Progenitor cell of endocrine pancreas (in vitro differentiated cells): ENCODE results near the gene SLC4A1AP. TPM values are rescaled to one million over a fixed set of nuclear protein-coding genes. Genes with fewer than 3 reads are reported as not detected.

Experiments used
- DNase-seq: peaks from one replicate; pipeline ENCODE4 v3.0.0; 2021; ENCODE audit warnings: low spot score; ENCODE audit not compliant: unreplicated experiment
- H3K27ac Mint-ChIP-seq: 2 replicates; pipeline ENCODE4 v1.8.0; 2021; ENCODE audit warnings: mild to moderate bottlenecking, moderate library complexity, mixed read lengths
- H3K27me3 Mint-ChIP-seq: 2 replicates; pipeline ENCODE4 v1.8.0; 2021; ENCODE audit warnings: mixed read lengths
- H3K36me3 Mint-ChIP-seq: 2 replicates; pipeline ENCODE4 v1.8.0; 2022; ENCODE audit warnings: mixed read lengths; ENCODE audit not compliant: insufficient read depth
- H3K4me1 Mint-ChIP-seq: 2 replicates; pipeline ENCODE4 v1.8.0; 2021; ENCODE audit warnings: low read depth, mixed read lengths
- H3K4me3 Mint-ChIP-seq: 2 replicates; pipeline ENCODE4 v1.8.0; 2021; ENCODE audit warnings: low read depth, mild to moderate bottlenecking, moderate library complexity, mixed read lengths
- H3K9me3 Mint-ChIP-seq: 2 replicates; pipeline ENCODE4 v1.8.0; 2021; ENCODE audit warnings: low read depth, mixed read lengths
- CTCF ChIP-seq: fragments of 200-600 bp; sonication (generic); IDR thresholded peaks from one replicate; pipeline ENCODE4 v1.5.0; 2021; ENCODE audit warnings: antibody characterized with exemption, mild to moderate bottlenecking; ENCODE audit not compliant: unreplicated experiment
- total RNA-seq: library from RNA; stranded (reverse); gene quantifications from 2 replicates; pipeline ENCODE4 v1.2.1, GENCODE V29; 2021

The SLC4A1AP gene
- total RNA-seq, 1 donor from 2014 or later: 19.5 TPM

GRCh38 chr2:27710640-27711430 is 47.1 kb downstream of the SLC4A1AP start:
- Mint-ChIP-seq H3K9me3 (no peaks in the 10 kb centered on the region), H3K27ac (no peak overlapping the region), H3K4me1 (peaks cover 2% of the 10 kb centered on the region), H3K36me3 (no peaks in the 10 kb centered on the region), H3K4me3 (no peak overlapping the region), H3K27me3 (peaks cover 24% of the 10 kb centered on the region)
- no peak for TF ChIP-seq CTCF
- DNase-seq: no peak

GRCh38 chr2:27711804-27712203 is 48.1 kb downstream of the SLC4A1AP start:
- H3K27me3 Mint-ChIP-seq: peaks cover 29% of the 10 kb centered on the region
- no peaks in the 10 kb centered on the region for H3K36me3 Mint-ChIP-seq
- H3K4me3 Mint-ChIP-seq: no peak overlapping the region
- no peak overlapping the region for H3K27ac Mint-ChIP-seq
- H3K9me3 Mint-ChIP-seq: no peaks in the 10 kb centered on the region
- DNase-seq: no peak
- no peak for TF ChIP-seq CTCF
- H3K4me1 Mint-ChIP-seq: peaks cover 4% of the 10 kb centered on the region

- peaks cover 4% of the 10 kb centered on the region for H3K4me1 Mint-ChIP-seq
Measured at GRCh38 chr2:27712522-27712921, 48.8 kb downstream of the SLC4A1AP start.

GRCh38 chr2:27713201-27713600 is 49.5 kb downstream of the SLC4A1AP start:
- TF ChIP-seq CTCF: no peak

More at GRCh38 chr2:27712522-27712921, 48.8 kb downstream of the SLC4A1AP start:
- no peak overlapping the region for H3K27ac Mint-ChIP-seq
- no peak overlapping the region for H3K4me3 Mint-ChIP-seq
- TF ChIP-seq CTCF: no peak
- DNase-seq: no peak
- no peaks in the 10 kb centered on the region for H3K9me3 Mint-ChIP-seq
- H3K27me3 Mint-ChIP-seq: peaks cover 34% of the 10 kb centered on the region
- no peaks in the 10 kb centered on the region for H3K36me3 Mint-ChIP-seq

GRCh38 chr2:27714053-27714452 is 50.4 kb downstream of the SLC4A1AP start:
- Mint-ChIP-seq H3K9me3 (no peaks in the 10 kb centered on the region), H3K27me3 (peaks cover 37% of the 10 kb centered on the region), H3K4me3 (no peak overlapping the region), H3K27ac (no peak overlapping the region), H3K4me1 (peaks cover 4% of the 10 kb centered on the region), H3K36me3 (no peaks in the 10 kb centered on the region)
- TF ChIP-seq CTCF: no peak
- DNase-seq: no peak

More at GRCh38 chr2:27713201-27713600, 49.5 kb downstream of the SLC4A1AP start:
- no peak overlapping the region for H3K4me3 Mint-ChIP-seq
- DNase-seq: no peak
- peaks cover 4% of the 10 kb centered on the region for H3K4me1 Mint-ChIP-seq
- no peak overlapping the region for H3K27ac Mint-ChIP-seq
- no peaks in the 10 kb centered on the region for H3K9me3 Mint-ChIP-seq
- no peaks in the 10 kb centered on the region for H3K36me3 Mint-ChIP-seq
- H3K27me3 Mint-ChIP-seq: peaks cover 37% of the 10 kb centered on the region
